ENCODE results near the gene CPT1B. TPM values are rescaled to one million over a fixed set of nuclear protein-coding genes. Genes with fewer than 3 reads are reported as not detected.

CPT1B gene
- total and polyA plus RNA-seq, 2 of the 8 experiments (the other 6 are each of a cell fraction or from before 2014, with no cell fraction given): 34.2 to 36.2 TPM

GRCh38 chr22:50625131-50625567 is 46.9 kb upstream of the CPT1B start:
- Histone ChIP-seq H4K91ac (replicated peaks; ENCODE audit: insufficient read length, low read length) (no peak overlapping the region), H3K9ac (replicated peaks in 1 of 4; ENCODE audit: extremely low read depth in 1 of 4, low read depth in 3 of 4, low read length in 3 of 4) (no peak overlapping the region), H2BK12ac (ENCODE audit: low read depth, low read length) (no peak overlapping the region), H2BK5ac (ENCODE audit: low read depth, low read length) (no peak overlapping the region), H3K4me3 (ENCODE audit: extremely low read depth in 1 of 4, insufficient read depth in 2 of 4, low read depth in 3 of 4, low read length in 4 of 4) (no peak overlapping the region), H3K9me3 (ENCODE audit: insufficient read depth in 2 of 2, low read depth in 1 of 2, low read length in 1 of 2) (no peaks in the 10 kb centered on the region), H3K27ac (ENCODE audit: low read depth, low read length) (no peak overlapping the region), H2AFZ (ENCODE audit: low read length) (no peak overlapping the region), H4K20me1 (replicated peaks in 1 of 2; ENCODE audit: control insufficient read depth in 1 of 2, insufficient read depth in 2 of 2, low read length in 2 of 2) (peaks cover 0 to 12% of the 10 kb centered on the region in 2 experiments), H3K36me3 (ENCODE audit: control insufficient read depth in 2 of 4, insufficient read depth in 4 of 4, low read length in 3 of 4) (no peaks in the 10 kb centered on the region), H3K79me2 (ENCODE audit: control insufficient read depth in 1 of 2, insufficient read depth in 2 of 2, low read length in 2 of 2) (no peaks in the 10 kb centered on the region), H4K5ac (ENCODE audit: insufficient read length, low read depth, low read length) (no peak overlapping the region), H3K79me1 (ENCODE audit: low read depth, low read length) (peaks cover 4% of the 10 kb centered on the region), H3K56ac (replicated peaks; ENCODE audit: insufficient read length, low read depth, low read length) (no peak overlapping the region), H3K27me3 (replicated peaks in 1 of 4; ENCODE audit: control insufficient read depth in 3 of 4, extremely low read depth in 1 of 4, insufficient read depth in 3 of 4, low read length in 3 of 4) (peaks cover 0 to 10% (median 7%) of the 10 kb centered on the region in 4 experiments; a peak in 4 of 7 replicates), H3K4ac (replicated peaks; ENCODE audit: insufficient read length, low read depth, low read length) (no peak overlapping the region), H3K4me1 (replicated peaks in 1 of 4; ENCODE audit: control insufficient read depth in 3 of 4, insufficient read depth in 4 of 4, low read length in 3 of 4) (peaks cover 0 to 16% (median 12%) of the 10 kb centered on the region in 4 experiments; a peak in 6 of 7 replicates), H3K18ac (ENCODE audit: extremely low read depth, low read length) (no peak overlapping the region), H3K14ac (ENCODE audit: insufficient read length) (no peak overlapping the region), H2BK15ac (ENCODE audit: low read length) (no peak overlapping the region), H4K8ac (ENCODE audit: extremely low read depth, insufficient read depth, low read length) (no peak overlapping the region), H2BK20ac (ENCODE audit: low read length) (no peak overlapping the region), H3K4me2 (ENCODE audit: insufficient read depth in 1 of 2, low read depth in 2 of 2, low read length in 2 of 2) (no peak overlapping the region), H3K23ac (ENCODE audit: insufficient read length) (no peak overlapping the region), H3K23me2 (ENCODE audit: low read depth, low read length) (peaks cover 13% of the 10 kb centered on the region), H2BK120ac (replicated peaks; ENCODE audit: low read depth, low read length) (no peak overlapping the region), H2AK5ac (ENCODE audit: low read depth, low read length) (no peak overlapping the region)
- ChIA-PET CTCF (ENCODE audit: partially characterized antibody) (interaction anchor here (1.4 to 15.7 kb wide), 7 partner anchors 18 to 127 kb away, joined by 4 to 281 read pairs (median 6); no protein-coding TSS in a partner anchor), POLR2A (ENCODE audit: partially characterized antibody) (no interaction called here)
- DNase-seq (ENCODE audit: low read depth in 1 of 2, low spot score in 2 of 2) (no peak), FAIRE-seq (no peak)
- 79% methylated on average over 14 of the region's 14 CpGs; no CpG with 5 or more reads in 1 of the 2 experiments for WGBS, 2 experiments (ENCODE audit: extremely low coverage in 1 of 2, insufficient coverage in 1 of 2, insufficient read length in 1 of 2, insufficient replicate concordance in 2 of 2, low coverage in 1 of 2, low lambda C conversion rate in 2 of 2, missing lambda C conversion rate in 1 of 2)
- TF ChIP-seq SP1 (IDR thresholded peaks at IDR 0.05; ENCODE audit: low read depth, low read length) (no peak), CTCF (IDR thresholded peaks at IDR 0.05; ENCODE audit: control extremely low read depth in 1 of 3, insufficient read depth in 1 of 3, low read depth in 1 of 3, low read length in 3 of 3) (no peak), EGR1 (IDR thresholded peaks at IDR 0.05; ENCODE audit: borderline replicate concordance, low read depth, low read length) (no peak), POU5F1 (IDR thresholded peaks at IDR 0.05; ENCODE audit: low read depth, low read length) (no peak), CTBP2 (IDR thresholded peaks at IDR 0.05; ENCODE audit: borderline replicate concordance, insufficient read depth, insufficient read length, low read length) (no peak)
